ENCODE results near the gene MAPK8IP3.

MAPK8IP3 gene

DNA sequence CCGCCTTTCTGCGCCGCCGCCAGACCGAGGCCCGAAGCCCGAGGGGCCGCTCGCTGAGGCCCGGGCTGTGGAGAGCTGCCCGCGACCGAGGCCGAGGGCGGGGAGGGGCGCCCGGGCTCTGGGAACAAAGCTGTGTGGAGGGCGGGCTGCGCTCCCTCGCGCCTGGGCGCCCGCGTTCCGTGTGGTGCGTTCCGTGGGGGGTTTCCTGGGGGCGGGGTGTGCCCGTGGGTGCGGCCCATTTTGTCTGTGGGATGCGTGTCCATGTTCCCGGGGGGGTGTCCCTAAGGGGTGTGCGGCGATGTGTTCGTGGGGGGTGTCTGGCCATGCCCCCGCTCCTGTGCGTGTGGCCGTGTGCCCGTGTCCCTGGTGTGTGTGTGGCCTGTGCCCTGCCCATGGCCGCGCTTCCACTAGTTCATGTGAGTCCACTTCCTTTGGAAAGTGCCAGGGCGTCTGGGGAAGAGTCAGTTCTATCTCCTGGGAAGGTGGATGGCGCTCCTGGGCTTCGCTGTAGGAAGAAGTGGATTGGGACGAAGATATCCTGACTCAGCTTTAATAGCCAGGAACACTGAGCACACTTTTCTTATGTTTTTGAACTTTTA lies 27.4 kb upstream of the MAPK8IP3 start:
- DNase-seq (ENCODE audit: low read depth in 3 of 3) = peak in 2 of 3 donors; percentile 3 to 38

DNA sequence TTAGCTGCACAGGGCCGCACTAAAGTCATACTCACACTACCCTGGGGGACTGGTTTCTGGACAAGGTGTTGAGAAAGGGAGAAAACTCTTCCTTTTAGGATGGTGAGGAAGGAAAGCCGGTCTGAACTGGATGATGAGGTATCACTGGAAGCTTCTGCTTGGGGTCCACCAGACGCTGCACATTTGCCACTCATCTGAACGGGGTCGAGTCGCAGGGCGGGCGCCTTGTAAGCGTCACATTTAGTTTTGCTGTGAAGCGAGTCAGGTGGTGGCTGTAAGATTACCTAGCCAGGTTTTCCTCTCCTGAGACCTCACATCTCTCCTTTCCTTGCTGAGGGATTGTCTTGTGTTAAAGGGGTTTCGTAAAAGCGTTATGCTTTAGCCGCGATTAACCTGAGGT lies 25.6 kb upstream of the MAPK8IP3 start:
- DNase-seq (ENCODE audit: low read depth in 3 of 3) = no peak

DNA sequence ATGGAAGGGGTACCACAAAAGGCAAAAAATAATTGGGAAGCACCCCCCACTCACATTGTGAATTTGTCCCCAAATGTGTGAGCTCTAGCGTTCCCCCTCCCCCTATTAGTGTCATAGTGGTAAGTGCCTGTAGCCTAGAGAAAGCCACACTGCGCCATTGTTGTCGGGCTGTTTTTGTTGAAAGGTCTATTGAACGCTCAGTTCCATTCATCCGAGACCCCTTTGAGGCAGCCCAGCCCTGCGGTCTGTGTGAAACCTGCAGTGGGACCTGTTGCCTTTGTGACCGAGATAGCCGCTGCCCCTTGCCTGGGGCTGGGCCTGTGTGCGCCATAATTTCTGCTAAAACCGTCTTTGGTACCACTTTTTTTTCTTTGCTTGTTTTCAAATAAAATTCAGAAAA lies 25.0 kb upstream of the MAPK8IP3 start:
- no peak for DNase-seq (ENCODE audit: low read depth in 3 of 3)

DNA sequence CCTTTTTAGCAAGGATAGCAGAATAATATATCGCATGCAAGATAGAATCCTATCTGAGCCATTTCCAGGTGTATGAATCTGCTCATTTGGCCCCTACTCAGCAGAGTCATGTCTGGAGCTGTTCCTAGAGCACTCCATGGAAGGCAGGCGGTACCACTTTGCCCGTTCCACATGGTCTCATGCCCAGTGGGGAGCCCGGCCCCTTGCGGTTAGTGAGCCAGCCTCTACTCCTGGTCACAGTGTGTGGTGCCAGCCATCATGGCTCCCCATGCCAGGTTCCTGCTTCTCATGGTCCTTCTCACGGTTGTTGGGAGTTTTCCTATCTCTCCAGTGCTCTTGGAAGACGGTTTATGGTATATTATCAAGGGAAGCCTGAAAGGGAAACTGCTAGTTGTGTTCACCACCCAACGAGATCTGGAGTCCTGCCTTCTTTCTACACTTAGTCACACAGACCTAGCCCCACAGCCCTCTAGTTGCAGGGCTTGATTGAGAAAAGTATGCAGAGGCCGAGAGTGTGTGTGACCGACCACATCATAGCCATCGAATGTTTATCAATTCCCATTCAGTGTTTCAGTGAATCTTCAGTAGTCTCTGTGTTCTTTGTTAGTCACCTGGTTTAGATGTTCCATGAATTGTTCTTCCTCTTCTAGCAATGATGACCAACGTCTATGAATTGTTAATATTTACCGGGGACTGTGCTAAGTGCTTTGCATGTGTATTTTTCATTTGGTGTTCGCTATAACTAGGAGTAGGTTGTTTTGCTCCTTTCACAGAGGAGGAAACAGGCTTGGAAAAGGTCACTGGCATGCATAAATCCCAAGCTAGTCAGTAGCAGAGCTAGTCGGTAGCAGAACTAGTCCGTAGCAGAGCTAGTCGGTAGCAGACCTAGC lies 18.3 kb upstream of the MAPK8IP3 start:
- DNase-seq (ENCODE audit: low read depth in 3 of 3) = no peak

DNA sequence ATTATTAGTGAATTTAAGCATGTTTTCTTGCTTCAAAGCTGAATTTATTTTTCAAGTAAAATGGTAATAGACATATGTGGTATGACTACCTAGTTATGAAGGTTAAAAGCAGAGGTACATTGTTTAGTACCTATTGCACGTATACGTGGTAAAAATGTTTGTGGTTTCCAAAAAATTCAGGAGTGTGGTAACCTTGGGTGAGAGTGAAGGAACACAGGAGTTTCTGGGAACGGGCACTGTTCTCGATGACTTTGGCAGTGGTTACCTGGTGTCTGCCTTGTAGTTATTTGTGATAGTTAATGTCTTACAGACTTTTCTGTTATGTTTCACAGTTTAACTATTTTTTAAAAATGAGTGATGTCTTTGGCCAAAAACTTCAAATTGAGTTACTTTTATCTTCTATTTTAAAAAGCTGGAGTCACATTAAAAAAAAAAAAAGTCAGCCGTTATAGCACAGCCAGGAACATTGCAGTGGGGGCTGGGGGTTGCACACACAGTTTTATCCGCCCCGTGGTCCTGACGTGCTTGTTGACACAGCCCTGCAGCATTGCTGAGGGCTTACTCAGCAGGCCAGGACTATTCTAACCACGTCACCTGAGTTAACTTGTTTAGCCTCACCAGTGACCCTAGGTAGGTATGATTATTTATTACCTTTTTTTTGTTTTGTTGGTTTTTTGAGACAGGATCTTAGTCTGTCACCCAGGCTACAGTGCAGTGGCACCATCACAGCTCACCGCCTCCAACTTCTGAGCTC lies 17.0 kb upstream of the MAPK8IP3 start:
- DNase-seq (ENCODE audit: low read depth in 3 of 3) = no peak

DNA sequence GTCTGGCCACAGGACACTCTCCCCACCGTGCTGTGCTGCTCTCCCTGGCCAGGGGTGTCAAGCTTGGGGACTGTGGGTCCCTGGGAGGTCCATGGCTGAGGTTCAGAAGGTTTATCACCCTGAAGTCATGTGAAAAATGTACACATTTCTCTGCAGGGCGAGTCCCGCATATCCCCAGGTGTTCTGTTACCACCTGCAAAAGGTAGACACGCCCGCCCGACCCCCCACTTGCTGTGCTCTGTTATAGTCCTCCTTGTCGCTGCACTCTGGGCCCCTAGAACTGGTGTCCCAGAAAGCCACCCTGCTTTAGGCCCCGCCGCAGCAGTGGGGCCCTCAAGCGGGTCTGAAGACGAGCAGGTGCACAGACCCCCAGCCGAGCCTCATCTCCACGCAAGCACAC lies 16.1 kb upstream of the MAPK8IP3 start:
- no peak for DNase-seq (ENCODE audit: low read depth in 3 of 3)

DNA sequence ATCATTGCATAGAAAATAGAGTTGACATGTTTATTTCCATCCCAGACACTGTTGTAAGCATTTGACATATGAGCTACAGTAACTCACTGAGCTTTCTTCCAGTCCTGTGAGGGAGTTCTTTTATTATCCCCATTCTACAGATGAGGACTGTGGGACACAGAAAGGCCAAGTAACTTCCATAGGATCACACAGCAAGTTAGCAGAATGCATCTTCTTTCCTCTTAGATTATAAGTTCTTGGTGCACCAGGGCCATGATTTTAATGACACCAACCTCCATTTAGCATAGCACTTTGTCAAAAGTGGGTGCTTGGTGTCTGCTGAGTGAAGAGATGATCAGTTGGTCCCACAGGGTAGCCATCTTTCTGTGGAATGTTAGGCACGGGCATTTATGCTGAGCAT lies 15.2 kb upstream of the MAPK8IP3 start:
- no peak for DNase-seq (ENCODE audit: low read depth in 3 of 3)

DNA sequence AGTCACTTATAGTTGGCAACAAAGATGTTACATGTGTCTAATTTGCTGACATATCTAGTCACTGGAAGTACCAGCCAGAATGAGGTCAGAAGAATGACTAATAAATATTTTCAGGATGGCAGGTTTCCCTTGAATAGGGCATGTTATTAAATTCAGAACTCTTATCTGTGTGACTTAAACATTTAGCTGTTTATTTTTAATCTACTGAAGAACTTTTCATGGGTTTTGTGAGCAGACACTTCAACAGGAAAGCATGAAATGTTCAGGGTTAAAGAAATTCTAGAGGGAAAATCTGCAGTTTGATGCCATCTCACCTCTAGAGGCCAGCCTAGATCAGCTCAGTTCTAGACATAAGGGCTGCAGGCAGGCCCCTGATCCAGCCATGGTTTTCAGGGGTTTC lies 14.7 kb upstream of the MAPK8IP3 start:
- DNase-seq (ENCODE audit: low read depth in 3 of 3) = no peak

DNA sequence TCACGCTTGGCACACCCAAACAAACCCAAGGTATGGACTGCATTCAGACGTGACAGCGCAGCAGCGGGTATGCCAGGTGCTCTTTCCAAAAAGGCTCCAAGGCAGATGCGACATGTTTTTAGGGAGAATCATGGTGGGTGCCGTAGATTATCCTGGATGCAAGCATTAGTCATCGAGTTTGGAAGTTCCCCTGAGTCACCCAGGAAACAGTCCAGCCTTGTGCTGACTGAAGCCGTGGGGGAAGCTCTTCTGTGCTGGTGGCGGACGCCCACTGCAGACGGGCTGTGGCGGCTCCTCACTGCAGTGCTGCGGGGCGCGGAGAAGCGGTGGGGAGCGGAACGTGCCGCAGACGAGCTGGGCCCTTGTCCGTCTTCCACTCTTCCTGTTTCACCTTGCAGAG lies 14.0 kb upstream of the MAPK8IP3 start:
- DNase-seq (ENCODE audit: low read depth in 3 of 3) = no peak

DNA sequence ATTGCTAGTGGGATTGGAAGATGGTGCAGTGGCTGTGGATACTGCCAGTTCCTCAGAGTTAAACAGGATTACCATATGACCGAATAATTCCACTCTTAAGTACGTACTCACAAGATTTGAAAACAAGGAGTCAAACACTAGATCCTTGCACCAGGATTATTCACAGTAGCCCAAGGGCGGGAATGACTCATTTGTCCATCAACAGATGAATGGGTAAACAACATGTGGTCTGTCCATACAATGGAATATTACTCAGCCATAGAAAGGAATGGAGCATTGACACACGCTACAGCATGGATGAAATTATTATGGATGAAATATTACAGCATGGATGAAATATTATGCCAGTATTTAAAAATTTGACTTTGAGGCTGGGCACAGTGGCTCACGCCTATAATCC lies 9.1 kb upstream of the MAPK8IP3 start:
- DNase-seq (ENCODE audit: low read depth in 3 of 3) = no peak

DNA sequence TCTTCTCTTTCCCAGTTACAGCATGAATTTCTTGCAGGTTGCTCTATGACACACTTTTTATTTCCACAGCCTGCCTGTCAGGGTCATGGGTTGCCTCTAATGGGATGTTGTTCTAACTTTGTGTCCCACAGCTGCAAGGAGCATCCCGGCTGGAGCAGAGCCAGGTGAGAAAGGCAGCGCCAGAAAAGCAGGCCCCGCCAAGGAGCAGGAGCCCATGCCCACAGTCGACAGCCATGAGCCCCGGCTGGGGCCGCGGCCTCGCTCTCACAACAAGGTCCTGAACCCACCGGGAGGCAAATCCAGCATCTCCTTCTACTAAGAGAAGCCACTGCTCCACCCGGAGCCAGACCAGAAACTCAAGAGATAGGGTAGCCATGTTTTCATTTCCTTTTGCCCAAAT lies 7.3 kb upstream of the MAPK8IP3 start:
- DNase-seq (ENCODE audit: low read depth in 3 of 3) = no peak

DNA sequence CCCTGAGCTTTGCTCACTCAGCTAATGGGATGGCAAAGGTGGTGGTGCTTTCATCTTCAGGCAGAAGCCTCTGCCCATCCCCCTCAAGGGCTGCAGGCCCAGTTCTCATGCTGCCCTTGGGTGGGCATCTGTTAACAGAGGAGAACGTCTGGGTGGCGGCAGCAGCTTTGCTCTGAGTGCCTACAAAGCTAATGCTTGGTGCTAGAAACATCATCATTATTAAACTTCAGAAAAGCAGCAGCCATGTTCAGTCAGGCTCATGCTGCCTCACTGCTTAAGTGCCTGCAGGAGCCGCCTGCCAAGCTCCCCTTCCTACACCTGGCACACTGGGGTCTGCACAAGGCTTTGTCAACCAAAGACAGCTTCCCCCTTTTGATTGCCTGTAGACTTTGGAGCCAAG lies 5.7 kb upstream of the MAPK8IP3 start:
- no peak for DNase-seq (ENCODE audit: low read depth in 3 of 3)

DNA sequence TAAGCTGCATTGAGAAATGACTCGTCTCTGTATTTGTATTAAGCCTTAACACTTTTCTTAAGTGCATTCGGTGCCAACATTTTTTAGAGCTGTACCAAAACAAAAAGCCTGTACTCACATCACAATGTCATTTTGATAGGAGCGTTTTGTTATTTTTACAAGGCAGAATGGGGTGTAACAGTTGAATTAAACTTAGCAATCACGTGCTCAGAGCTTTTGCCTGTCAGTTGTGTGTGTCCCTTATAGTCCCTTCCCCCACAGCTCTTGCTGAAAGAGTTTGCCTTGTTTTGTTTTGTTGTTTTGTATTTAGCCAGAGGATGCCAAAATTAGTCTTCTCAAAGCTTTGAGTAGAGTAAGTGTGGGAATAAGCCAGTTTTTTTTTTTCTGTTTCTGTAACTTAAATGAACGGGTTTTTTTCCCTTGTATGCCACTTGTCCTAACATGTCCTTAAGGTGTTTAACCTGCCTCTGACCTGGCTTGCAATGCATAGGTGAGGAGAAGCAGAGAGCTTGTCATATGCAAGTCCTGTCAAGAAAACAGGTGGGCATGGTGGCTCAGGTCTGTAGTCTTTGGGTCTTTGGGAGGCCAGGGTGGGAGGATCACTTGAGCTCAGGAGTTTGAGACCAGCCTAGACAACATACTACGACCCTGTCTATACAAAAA lies 4.6 kb upstream of the MAPK8IP3 start:
- DNase-seq (ENCODE audit: low read depth in 3 of 3) = no peak

DNA sequence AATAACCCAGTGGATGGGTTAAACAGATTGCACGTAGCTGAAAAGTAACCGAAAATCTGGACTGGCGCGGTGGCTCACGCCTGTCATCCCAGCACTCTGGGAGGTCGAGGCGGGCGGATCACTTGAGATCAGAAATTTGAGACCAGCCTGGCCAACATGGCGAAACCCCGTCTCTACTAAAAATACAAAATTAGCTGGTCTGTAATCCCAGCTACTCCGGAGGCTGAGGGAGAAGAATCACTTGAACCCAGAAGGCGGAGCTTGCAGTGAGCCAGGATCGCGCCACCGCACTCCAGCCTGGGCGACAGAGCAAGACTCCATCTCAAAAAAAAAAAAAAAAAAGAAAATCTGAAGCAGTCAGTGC lies 689 bp upstream of the MAPK8IP3 start:
- peak in 1 of 3 donors; percentile 24 for DNase-seq (ENCODE audit: low read depth in 3 of 3)

DNA sequence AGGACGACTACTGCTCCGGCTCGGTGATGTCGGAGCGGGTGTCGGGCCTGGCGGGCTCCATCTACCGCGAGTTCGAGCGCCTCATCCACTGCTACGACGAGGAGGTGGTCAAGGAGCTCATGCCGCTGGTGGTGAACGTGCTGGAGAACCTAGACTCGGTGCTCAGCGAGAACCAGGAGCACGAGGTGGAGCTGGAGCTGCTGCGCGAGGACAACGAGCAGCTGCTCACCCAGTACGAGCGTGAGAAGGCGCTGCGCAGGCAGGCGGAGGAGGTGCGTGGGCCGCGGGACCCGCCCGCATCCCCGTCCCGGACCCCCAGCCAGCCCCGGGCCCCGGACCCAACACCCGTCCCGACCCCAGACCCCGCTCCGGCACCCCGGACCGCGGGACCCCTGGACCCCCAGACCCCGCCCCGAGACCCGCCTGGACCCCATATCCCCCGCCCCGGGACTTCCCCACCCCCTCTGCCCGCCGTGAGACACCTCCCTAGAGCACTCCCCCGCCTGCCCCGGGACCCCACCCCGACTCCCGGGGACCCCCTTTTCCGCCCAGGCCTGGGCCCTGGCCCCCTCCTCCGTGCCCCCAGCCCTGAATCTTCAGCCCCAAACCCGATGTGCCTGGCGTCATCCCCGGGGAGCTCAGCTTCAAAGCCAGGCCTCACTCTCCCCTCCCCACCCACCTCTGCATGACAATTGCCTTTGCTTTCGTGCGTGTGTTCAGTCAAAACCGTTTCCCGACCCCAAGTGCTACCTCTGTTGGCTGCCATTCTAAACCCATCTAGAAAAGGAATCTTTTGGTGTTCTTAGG lies 594 bp downstream of the MAPK8IP3 start:
- DNase-seq (ENCODE audit: low read depth in 3 of 3) = peak in 1 of 3 donors; percentile 46

DNA sequence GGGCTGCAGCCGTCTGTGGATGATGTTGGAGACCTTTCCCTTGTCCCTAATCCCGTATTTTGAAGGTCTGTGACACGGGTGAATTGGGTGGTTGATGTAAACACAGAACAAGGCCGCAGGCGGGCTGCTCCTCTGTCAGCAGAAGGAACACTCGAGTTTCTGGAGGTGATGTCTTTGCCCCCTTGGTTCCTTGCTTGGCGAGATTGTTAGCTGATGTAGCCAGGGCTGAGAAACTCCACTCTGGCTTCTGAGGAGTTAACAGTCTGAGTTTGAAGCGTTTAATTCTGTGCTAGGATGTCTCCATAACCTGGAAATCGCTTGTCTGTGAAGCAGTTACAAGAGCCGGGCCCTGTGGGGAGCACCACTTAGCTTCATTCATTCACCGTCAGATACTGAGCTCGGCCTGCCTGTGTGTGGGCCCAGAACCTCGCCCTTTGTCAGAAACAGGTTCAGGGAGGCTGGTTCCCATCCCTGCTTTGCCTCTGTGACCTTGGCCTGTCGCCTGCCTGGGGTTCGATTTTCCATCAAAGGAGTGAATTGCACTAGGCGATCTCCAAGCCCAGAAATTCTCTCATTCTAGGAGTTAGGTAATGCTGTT lies 1.3 kb downstream of the MAPK8IP3 start:
- DNase-seq (ENCODE audit: low read depth in 3 of 3) = no peak

DNA sequence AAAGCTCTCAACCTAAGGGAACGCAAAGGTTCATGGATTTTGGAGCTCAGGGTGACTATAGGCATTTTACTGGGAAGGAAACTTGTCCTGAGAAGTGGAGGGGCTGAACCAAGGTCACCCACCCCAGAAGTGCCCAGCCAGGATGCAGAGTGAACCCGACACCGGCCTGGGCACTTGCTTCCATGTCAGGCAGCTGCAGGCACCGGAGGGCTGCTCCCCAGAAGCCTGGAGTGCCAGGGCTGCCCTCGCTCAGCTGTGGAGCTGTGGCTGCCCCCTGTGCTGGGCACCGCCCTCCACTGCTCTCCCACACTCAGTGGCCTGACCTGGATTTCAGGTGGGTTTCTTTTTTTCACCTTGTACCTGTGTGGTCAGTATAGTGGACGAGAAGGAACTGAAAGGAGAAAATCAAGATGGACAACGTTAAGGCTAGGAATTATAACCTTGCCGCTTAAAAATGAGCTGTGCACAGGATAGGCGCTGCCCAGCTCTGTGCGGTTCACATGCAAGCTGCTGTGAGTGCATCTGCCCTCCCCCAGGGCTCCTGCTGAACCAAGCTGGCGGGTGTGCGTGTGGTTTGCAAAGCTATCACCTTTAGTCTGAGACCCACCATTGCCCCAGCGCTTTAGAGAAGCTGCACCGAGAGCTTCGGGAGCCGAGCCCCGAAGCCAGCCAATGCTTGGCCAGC lies 2.2 kb downstream of the MAPK8IP3 start:
- DNase-seq (ENCODE audit: low read depth in 3 of 3) = no peak

DNA sequence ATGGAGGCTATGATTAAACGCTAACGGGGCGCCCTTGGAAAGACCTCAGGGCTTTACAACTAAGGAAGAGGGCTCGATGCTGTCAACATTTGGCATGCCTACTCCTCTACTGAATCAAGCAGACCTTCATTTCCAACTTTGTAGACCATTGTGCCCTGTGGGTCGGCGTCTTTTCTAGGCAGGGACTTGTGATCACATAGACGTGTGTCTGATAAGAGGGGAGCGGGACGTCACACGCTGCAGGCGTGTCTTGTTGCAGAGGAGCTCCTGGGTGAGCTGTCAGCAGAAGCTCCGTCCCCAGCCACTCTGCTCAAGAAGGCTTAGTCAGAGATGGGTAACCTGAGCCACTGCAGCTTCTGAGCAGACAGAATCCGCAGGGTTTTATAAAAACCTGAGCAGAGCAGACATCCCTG lies 2.8 kb downstream of the MAPK8IP3 start:
- DNase-seq (ENCODE audit: low read depth in 3 of 3) = no peak

DNA sequence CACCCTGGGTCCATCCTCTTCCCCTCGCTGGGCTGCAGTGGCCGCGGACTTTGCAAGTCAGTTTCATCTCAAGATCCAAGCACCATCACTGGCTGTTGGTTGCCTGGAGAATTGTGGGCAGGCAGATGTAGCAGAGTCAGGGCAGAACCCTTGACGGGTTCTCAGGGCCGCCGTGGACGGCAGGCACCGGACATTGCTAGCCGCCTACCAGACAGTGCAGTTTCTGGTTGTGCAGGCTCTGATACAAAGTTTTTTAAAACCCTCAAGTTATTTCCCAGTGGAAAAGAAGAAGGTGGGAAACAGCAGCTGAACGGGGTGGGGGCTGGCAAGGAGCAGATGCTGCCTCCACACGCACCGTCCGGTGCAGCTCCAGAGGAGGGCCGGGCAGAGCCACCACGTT lies 3.4 kb downstream of the MAPK8IP3 start:
- no peak for DNase-seq (ENCODE audit: low read depth in 3 of 3)

DNA sequence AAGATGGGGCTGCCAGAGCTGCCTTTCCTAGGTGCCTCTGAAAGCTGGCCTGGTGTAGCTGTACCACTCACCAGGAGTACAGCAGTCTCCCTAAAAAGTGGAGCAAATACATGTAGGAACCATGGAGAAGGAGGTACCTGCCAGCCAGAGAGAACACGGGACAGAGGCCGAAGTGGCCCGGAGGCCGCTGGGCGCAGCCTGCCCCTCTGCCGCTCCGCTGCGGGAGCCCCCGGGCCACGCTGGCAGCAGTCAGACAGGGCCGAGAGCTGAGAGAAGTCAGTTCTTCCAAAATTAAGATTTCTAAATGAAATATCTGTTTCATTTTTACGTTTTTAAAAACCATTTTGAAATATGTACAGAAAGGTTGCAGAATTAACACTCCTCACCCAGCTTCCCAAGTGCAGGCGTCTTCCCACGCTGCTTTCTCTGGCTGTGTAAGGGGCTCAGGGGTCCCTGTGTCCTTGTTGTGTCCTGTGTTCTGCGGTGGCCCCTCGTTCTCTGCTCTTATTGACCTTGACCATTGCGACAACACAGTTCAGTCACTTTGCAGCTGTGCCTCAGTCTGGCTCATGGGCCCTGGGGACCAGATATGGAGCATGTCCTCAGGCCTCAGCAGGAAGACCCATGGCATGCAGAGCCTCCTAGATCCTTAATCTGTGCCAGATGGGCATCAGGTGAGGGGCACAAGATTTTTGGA lies 5.0 kb downstream of the MAPK8IP3 start:
- no peak for DNase-seq (ENCODE audit: low read depth in 3 of 3)
